ENCODE data around the gene KLHL3. TPM values are rescaled to one million over a fixed set of nuclear protein-coding genes. Genes with fewer than 3 reads are reported as not detected.

The KLHL3 gene
- polyA plus RNA-seq, 1 experiment = 1.1 TPM

DNA sequence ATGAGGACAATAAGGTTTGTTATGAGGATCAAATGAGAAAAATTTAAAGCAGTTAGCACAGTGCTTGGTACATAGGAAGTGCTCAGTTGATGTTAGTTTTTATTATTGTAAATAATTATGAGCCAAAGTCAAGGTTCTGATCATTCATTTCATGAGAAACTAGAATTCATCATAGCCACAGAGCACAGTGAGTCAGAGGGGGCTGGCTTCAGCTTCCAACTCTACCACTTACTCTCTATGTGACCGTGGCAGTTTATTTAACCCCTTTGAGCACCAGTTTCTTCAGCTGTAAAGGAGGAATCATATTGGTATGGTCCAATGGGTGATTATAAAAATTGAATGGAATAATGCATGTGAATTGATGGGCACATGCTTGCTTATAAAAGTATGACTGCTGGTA lies 39.4 kb downstream of the KLHL3 start:
- no peaks in the 10 kb centered on the region for H3K27me3 ChIP-seq (ENCODE audit: control insufficient read depth, insufficient read depth, low read length)
- no peak overlapping the region for H3K4me3 ChIP-seq (ENCODE audit: low read depth, low read length)
- no peaks in the 10 kb centered on the region for H3K36me3 ChIP-seq (ENCODE audit: control insufficient read depth, insufficient read depth, low read length)
- no peak for DNase-seq (ENCODE audit: low read depth)
- ChIA-PET CTCF (no interaction called here), POLR2A (no interaction called here)
- TF ChIP-seq, protein P1, sequence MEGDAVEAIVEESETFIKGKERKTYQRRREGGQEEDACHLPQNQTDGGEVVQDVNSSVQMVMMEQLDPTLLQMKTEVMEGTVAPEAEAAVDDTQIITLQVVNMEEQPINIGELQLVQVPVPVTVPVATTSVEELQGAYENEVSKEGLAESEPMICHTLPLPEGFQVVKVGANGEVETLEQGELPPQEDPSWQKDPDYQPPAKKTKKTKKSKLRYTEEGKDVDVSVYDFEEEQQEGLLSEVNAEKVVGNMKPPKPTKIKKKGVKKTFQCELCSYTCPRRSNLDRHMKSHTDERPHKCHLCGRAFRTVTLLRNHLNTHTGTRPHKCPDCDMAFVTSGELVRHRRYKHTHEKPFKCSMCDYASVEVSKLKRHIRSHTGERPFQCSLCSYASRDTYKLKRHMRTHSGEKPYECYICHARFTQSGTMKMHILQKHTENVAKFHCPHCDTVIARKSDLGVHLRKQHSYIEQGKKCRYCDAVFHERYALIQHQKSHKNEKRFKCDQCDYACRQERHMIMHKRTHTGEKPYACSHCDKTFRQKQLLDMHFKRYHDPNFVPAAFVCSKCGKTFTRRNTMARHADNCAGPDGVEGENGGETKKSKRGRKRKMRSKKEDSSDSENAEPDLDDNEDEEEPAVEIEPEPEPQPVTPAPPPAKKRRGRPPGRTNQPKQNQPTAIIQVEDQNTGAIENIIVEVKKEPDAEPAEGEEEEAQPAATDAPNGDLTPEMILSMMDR (IDR thresholded peaks at IDR 0.05; ENCODE audit: insufficient read depth, low read depth, low read length) = no peak

DNA sequence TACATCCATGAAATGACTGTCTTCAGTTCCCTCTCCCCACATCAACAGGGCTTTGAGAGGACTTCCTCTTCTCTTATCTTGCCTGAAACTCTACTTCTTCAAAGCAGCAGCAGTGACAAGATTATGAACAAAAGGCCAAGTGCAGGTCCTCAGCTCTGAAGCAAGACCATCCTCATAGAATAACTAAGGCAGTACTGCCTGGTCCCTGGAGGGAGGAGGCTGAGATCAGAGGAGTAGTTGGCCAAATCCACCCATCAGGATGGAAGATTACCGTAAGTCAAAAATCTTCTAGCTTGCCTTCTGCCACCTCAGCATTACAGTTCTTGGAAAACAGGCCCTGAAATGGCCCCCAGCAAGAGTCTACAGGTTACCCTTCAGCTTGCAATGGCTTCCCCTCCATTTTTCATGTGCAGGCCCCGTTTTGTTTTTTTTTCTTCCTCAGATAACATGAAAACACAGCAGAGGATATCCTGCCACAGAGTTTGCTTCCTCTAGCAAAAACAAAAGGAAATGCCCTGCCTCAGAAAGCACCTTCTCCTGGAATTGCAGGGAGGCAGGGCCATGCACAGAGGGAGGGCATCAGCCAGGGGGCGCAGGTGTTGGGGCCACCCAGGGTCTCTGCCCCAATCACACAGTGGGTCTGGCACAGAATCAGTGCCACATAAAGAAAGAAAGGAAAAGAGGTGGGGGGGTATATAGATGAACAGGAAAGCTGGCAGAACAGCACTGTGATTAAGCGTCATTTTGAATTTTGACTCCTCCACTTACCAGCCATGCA lies 40.0 kb downstream of the KLHL3 start:
- no peaks in the 10 kb centered on the region for H3K27me3 ChIP-seq (ENCODE audit: control insufficient read depth, insufficient read depth, low read length)
- TF ChIP-seq, protein P1 (IDR thresholded peaks at IDR 0.05; ENCODE audit: insufficient read depth, low read depth, low read length) = no peak
- CTCF ChIA-PET = interaction anchor here (2.7 kb wide), 1 partner anchor 36 kb away, joined by 13 read pairs; no protein-coding TSS in a partner anchor
- no peaks in the 10 kb centered on the region for H3K36me3 ChIP-seq (ENCODE audit: control insufficient read depth, insufficient read depth, low read length)
- DNase-seq (ENCODE audit: low read depth) = no peak
- no peak overlapping the region for H3K4me3 ChIP-seq (ENCODE audit: low read depth, low read length)
- POLR2A ChIA-PET = no interaction called here

GRCh38 chr5:137693951-137694721 lies 41.8 kb downstream of the KLHL3 start:
- no peak overlapping the region for H3K4me3 ChIP-seq (ENCODE audit: low read depth, low read length)
- H3K36me3 ChIP-seq (ENCODE audit: control insufficient read depth, insufficient read depth, low read length) = no peaks in the 10 kb centered on the region
- ChIA-PET CTCF (interaction anchor here (2.7 kb wide), 1 partner anchor 34 kb away, joined by 13 read pairs; no protein-coding TSS in a partner anchor), POLR2A (no interaction called here)
- TF ChIP-seq, protein P1 (IDR thresholded peaks at IDR 0.05; ENCODE audit: insufficient read depth, low read depth, low read length) = no peak
- no peaks in the 10 kb centered on the region; the same call in 1 of the 2 replicates for H3K27me3 ChIP-seq (ENCODE audit: control insufficient read depth, insufficient read depth, low read length)
- no peak for DNase-seq (ENCODE audit: low read depth)

GRCh38 chr5:137693307-137693950 lies 42.5 kb downstream of the KLHL3 start:
- ChIA-PET POLR2A (no interaction called here), CTCF (interaction anchor here (2.7 kb wide), 1 partner anchor 33 kb away, joined by 13 read pairs; no protein-coding TSS in a partner anchor)
- no peak for DNase-seq (ENCODE audit: low read depth)
- TF ChIP-seq, protein P1 (IDR thresholded peaks at IDR 0.05; ENCODE audit: insufficient read depth, low read depth, low read length) = no peak
- H3K27me3 ChIP-seq (ENCODE audit: control insufficient read depth, insufficient read depth, low read length) = no peaks in the 10 kb centered on the region; the same call in 1 of the 2 replicates
- no peak overlapping the region for H3K4me3 ChIP-seq (ENCODE audit: low read depth, low read length)
- no peaks in the 10 kb centered on the region for H3K36me3 ChIP-seq (ENCODE audit: control insufficient read depth, insufficient read depth, low read length)

DNA sequence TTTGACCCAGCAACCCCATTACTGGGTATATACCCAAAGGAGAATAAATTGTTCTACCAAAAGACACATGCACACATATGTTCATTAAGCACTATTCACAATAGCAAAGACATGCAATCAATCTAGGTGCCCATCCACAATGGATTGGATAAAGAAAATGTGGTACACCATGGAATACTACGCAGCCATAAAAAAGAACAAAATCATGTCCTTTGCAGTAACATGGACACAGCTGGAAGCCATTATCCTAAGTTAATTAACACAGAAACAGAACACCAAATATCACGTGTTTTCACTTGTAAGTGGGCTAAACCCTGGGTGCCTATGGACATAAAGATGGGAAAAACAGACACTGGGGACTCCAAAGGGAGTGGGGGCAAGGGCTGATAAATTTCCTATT lies 46.6 kb downstream of the KLHL3 start:
- TF ChIP-seq, protein P1 (IDR thresholded peaks at IDR 0.05; ENCODE audit: insufficient read depth, low read depth, low read length) = no peak
- POLR2A ChIA-PET = no interaction called here
- CTCF ChIA-PET = interaction anchor here (1.2 to 1.8 kb wide), 2 partner anchors 30 to 60 kb away, joined by 3 to 6 read pairs; no protein-coding TSS in a partner anchor
- Histone ChIP-seq H3K27me3 (ENCODE audit: control insufficient read depth, insufficient read depth, low read length) (no peaks in the 10 kb centered on the region; the same call in 1 of the 2 replicates), H3K36me3 (ENCODE audit: control insufficient read depth, insufficient read depth, low read length) (no peaks in the 10 kb centered on the region), H3K4me3 (ENCODE audit: low read depth, low read length) (no peak overlapping the region)
- no peak for DNase-seq (ENCODE audit: low read depth)

All from BJ (cell line).